NCI-H1105 (cell line): Measurements from ENCODE around the gene SLC35F3.

Experiments
- DNase-seq: peaks from one replicate; lab custom pipeline; 2025; lab: John Stamatoyannopoulos, UW

SLC35F3 gene

GRCh38 chr1:234040446-234041317 is 136.2 kb downstream of the SLC35F3 start:
- DNase-seq: no peak

GRCh38 chr1:234044079-234044478 is 139.6 kb downstream of the SLC35F3 start:
- DNase-seq: no peak

GRCh38 chr1:234047123-234047522 is 142.6 kb downstream of the SLC35F3 start:
- DNase-seq: no peak

GRCh38 chr1:234062166-234062565 is 157.7 kb downstream of the SLC35F3 start:
- DNase-seq: no peak

- no peak for DNase-seq
These were observed 161.4 kb downstream of the SLC35F3 start for GRCh38 chr1:234065794-234066447.

GRCh38 chr1:234067581-234068337 is 163.3 kb downstream of the SLC35F3 start:
- no peak for DNase-seq

- no peak for DNase-seq
These were observed 165.3 kb downstream of the SLC35F3 start for GRCh38 chr1:234069760-234070159.

- DNase-seq: no peak
These were observed 168.3 kb downstream of the SLC35F3 start for GRCh38 chr1:234072793-234073192.

GRCh38 chr1:234078143-234078542 is 173.7 kb downstream of the SLC35F3 start:
- no peak for DNase-seq

GRCh38 chr1:234079896-234080295 is 175.4 kb downstream of the SLC35F3 start:
- DNase-seq: no peak

- DNase-seq: no peak
These were observed 179.0 kb downstream of the SLC35F3 start for GRCh38 chr1:234083460-234083859.

GRCh38 chr1:234089396-234089795 is 184.9 kb downstream of the SLC35F3 start:
- DNase-seq: no peak

- no peak for DNase-seq
These were observed 186.0 kb downstream of the SLC35F3 start for GRCh38 chr1:234090212-234091064.

GRCh38 chr1:234091065-234091401 is 186.6 kb downstream of the SLC35F3 start:
- DNase-seq: no peak

- DNase-seq: no peak
These were observed 187.4 kb downstream of the SLC35F3 start for GRCh38 chr1:234091876-234092275.

GRCh38 chr1:234093107-234093506 is 188.6 kb downstream of the SLC35F3 start:
- no peak for DNase-seq

GRCh38 chr1:234093741-234094140 is 189.3 kb downstream of the SLC35F3 start:
- DNase-seq: no peak

- DNase-seq: no peak
These were observed 189.7 kb downstream of the SLC35F3 start for GRCh38 chr1:234094172-234094571.

- DNase-seq: no peak
These were observed 191.8 kb downstream of the SLC35F3 start for GRCh38 chr1:234096161-234096770.

- peak; percentile 38 for DNase-seq
These were observed 198.1 kb downstream of the SLC35F3 start for GRCh38 chr1:234102583-234102982.

- DNase-seq: no peak
These were observed 198.7 kb downstream of the SLC35F3 start for GRCh38 chr1:234103198-234103597.
